GM12878 (cell line): Measurements from ENCODE around the gene HOXC12. TPM values are rescaled to one million over a fixed set of nuclear protein-coding genes. Genes with fewer than 3 reads are reported as not detected.
A peak's percentile ranks its signal among the peaks of the same experiment; 100 is the strongest.

Source experiments
- CREB1 ChIP-seq: IDR thresholded peaks from 2 replicates; pipeline ENCODE4 v1.6.1; 2012; ENCODE audit warnings: low read depth, mild to moderate bottlenecking, inconsistent platforms
- EED ChIP-seq: sonication (generic); IDR thresholded peaks from 2 replicates; pipeline ENCODE4 v1.6.1; 2016; ENCODE audit warnings: antibody characterized with exemption, low read depth
- EZH2 ChIP-seq: IDR thresholded peaks from 2 replicates; pipeline ENCODE4 v1.6.1; 2012; ENCODE audit warnings: low read depth, mild to moderate bottlenecking, control low read depth, inconsistent platforms, low read length, borderline replicate concordance; ENCODE audit not compliant: control insufficient read depth
- MTA2 ChIP-seq: fragments of 450-650 bp; IDR thresholded peaks from 2 replicates; pipeline ENCODE4 v1.6.1; 2016; ENCODE audit warnings: low read depth, mild to moderate bottlenecking, moderate library complexity
- NR2C2 ChIP-seq: IDR thresholded peaks from 2 replicates; pipeline ENCODE4 v1.6.1; 2011; ENCODE audit warnings: borderline replicate concordance, low read depth; ENCODE audit not compliant: control insufficient read depth, insufficient read length
- RELA ChIP-seq: fragments of 450-650 bp; IDR thresholded peaks from 2 replicates; pipeline ENCODE4 v1.8.0; 2014; ENCODE audit warnings: borderline replicate concordance; ENCODE audit not compliant: partially characterized antibody
- RUNX3 ChIP-seq: IDR thresholded peaks from 2 replicates; pipeline ENCODE4 v1.6.1; 2012; ENCODE audit warnings: low read length, inconsistent platforms
- SUZ12 ChIP-seq: fragments of 200-600 bp; sonication (generic); IDR thresholded peaks from one replicate; pipeline ENCODE4 v1.6.1; 2018; ENCODE audit warnings: antibody characterized with exemption, mild to moderate bottlenecking; ENCODE audit not compliant: unreplicated experiment
- ZNF217 ChIP-seq: fragments of 450-650 bp; IDR thresholded peaks from 2 replicates; pipeline ENCODE4 v1.6.1; 2017; ENCODE audit warnings: antibody characterized with exemption, mild to moderate bottlenecking
- ZNF24 ChIP-seq: fragments of 450-650 bp; IDR thresholded peaks from 2 replicates; pipeline ENCODE4 v1.6.1; 2017; ENCODE audit warnings: antibody characterized with exemption, mild to moderate bottlenecking
- ZNF384 ChIP-seq: IDR thresholded peaks from 2 replicates; pipeline ENCODE4 v1.6.1; 2012; ENCODE audit warnings: low read depth, mild to moderate bottlenecking, low read length, improper control_type of control experiment, borderline replicate concordance
- ZSCAN29 ChIP-seq: fragments of 450-650 bp; IDR thresholded peaks from 2 replicates; pipeline ENCODE4 v1.6.1; 2017; ENCODE audit warnings: mild to moderate bottlenecking, moderate library complexity
- polyA plus RNA-seq, 11 experiments: library from polyadenylated mRNA; depleted of rRNA in 4 of 11; unstranded in 6 of 11; stranded (reverse) in 5 of 11; fragments of >200 nt; fragmentation: Nextera tagmentation in 4 of 11; fragmentation: Illumina TruSeq in 1 of 11; extraction: Ambion mirVana in 4 of 11; extraction: Trizol in 1 of 11; gene quantifications; 1 replicate in 1 of 11; 2 replicates in 10 of 11; pipeline versions ENCODE4 v1.2.1 to v1.2.3, GENCODE V29; 2011 to 2016; ENCODE audit warnings: inconsistent platforms in 2 of 11, missing spikeins in 2 of 11, low read depth in 1 of 11
- total RNA-seq, 4 experiments: library from RNA; depleted of rRNA in 3 of 4; stranded (reverse); fragments of >200 nt in 3 of 4; fragmentation: Illumina TruSeq in 1 of 4; extraction: Trizol in 1 of 4; gene quantifications; 2 replicates each; pipeline versions ENCODE4 v1.2.1 to v1.2.3, GENCODE V29; 2013 to 2021
- TF ChIP-seq, protein P1 (sequence below): fragments of 450-650 bp; IDR thresholded peaks from 2 replicates; pipeline ENCODE4 v1.6.1; 2016; ENCODE audit warnings: mild to moderate bottlenecking, moderate library complexity, borderline replicate concordance
- TF ChIP-seq, protein P2 (sequence below): fragments of 450-650 bp; IDR thresholded peaks from 2 replicates; pipeline ENCODE4 v1.6.1; 2017; ENCODE audit warnings: mild to moderate bottlenecking, moderate library complexity
- TF ChIP-seq, protein P3 (sequence below): fragments of 450-650 bp; IDR thresholded peaks from 2 replicates; pipeline ENCODE4 v1.6.1; 2017; ENCODE audit warnings: mild to moderate bottlenecking, moderate library complexity

HOXC12 gene
- total and polyA plus RNA-seq, 10 of the 15 experiments (the other 5 are each of a cell fraction or from before 2014, with no cell fraction given), result not detected

DNA sequence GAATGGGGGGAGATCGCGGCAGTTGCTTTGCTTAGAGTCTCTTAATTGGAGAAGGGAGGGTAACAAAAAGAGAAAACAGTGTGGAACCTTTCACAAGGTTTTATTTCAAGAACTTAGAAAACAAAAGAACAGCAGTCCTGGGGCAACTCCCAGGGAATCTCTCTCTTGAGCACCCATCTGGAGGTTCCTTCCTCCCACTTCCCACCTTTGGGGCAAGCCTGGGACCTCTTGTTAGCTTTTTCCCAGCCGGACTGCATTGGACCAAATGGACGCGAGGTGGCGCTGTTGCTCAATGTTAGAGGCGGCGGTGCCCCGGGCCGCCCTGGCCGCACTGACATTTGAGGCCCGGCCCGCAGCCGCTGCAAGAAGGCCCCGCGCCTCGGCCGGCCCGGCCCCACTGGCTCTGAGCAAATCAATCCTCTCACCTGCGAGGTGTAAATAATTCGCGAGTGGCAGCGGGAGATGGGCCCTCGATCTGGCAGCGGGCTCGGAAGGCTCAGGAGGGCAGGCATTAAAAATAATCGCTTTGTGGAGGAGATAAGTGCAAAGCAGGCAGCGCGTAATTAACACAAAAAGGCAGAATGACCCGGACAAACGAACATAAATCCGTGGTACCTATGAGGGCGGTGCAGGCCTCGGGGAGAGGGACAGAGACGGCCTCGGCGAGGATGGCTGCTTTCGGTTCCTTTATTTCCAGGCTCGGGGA is 51.3 kb downstream of the HOXC12 start (continued):
- TF ChIP-seq ZNF384 (no peak; the same call in 1 of the 2 replicates), RELA (no peak), MTA2 (no peak; the same call in 1 of the 2 replicates), CREB1 (0 out of 2 replicates have a peak, but pooled peaks have one; percentile 14), ZNF24 (no peak), SUZ12 (no peak), NR2C2 (no peak), RUNX3 (no peak), ZSCAN29 (no peak), ZNF217 (no peak), EZH2 (0 out of 2 replicates have a peak, but pooled peaks have one; percentile 64), EED (no peak)
- TF ChIP-seq, protein P1, sequence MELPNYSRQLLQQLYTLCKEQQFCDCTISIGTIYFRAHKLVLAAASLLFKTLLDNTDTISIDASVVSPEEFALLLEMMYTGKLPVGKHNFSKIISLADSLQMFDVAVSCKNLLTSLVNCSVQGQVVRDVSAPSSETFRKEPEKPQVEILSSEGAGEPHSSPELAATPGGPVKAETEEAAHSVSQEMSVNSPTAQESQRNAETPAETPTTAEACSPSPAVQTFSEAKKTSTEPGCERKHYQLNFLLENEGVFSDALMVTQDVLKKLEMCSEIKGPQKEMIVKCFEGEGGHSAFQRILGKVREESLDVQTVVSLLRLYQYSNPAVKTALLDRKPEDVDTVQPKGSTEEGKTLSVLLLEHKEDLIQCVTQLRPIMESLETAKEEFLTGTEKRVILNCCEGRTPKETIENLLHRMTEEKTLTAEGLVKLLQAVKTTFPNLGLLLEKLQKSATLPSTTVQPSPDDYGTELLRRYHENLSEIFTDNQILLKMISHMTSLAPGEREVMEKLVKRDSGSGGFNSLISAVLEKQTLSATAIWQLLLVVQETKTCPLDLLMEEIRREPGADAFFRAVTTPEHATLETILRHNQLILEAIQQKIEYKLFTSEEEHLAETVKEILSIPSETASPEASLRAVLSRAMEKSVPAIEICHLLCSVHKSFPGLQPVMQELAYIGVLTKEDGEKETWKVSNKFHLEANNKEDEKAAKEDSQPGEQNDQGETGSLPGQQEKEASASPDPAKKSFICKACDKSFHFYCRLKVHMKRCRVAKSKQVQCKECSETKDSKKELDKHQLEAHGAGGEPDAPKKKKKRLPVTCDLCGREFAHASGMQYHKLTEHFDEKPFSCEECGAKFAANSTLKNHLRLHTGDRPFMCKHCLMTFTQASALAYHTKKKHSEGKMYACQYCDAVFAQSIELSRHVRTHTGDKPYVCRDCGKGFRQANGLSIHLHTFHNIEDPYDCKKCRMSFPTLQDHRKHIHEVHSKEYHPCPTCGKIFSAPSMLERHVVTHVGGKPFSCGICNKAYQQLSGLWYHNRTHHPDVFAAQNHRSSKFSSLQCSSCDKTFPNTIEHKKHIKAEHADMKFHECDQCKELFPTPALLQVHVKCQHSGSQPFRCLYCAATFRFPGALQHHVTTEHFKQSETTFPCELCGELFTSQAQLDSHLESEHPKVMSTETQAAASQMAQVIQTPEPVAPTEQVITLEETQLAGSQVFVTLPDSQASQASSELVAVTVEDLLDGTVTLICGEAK, result no peak; the same call in 1 of the 2 replicates
- TF ChIP-seq, protein P2, sequence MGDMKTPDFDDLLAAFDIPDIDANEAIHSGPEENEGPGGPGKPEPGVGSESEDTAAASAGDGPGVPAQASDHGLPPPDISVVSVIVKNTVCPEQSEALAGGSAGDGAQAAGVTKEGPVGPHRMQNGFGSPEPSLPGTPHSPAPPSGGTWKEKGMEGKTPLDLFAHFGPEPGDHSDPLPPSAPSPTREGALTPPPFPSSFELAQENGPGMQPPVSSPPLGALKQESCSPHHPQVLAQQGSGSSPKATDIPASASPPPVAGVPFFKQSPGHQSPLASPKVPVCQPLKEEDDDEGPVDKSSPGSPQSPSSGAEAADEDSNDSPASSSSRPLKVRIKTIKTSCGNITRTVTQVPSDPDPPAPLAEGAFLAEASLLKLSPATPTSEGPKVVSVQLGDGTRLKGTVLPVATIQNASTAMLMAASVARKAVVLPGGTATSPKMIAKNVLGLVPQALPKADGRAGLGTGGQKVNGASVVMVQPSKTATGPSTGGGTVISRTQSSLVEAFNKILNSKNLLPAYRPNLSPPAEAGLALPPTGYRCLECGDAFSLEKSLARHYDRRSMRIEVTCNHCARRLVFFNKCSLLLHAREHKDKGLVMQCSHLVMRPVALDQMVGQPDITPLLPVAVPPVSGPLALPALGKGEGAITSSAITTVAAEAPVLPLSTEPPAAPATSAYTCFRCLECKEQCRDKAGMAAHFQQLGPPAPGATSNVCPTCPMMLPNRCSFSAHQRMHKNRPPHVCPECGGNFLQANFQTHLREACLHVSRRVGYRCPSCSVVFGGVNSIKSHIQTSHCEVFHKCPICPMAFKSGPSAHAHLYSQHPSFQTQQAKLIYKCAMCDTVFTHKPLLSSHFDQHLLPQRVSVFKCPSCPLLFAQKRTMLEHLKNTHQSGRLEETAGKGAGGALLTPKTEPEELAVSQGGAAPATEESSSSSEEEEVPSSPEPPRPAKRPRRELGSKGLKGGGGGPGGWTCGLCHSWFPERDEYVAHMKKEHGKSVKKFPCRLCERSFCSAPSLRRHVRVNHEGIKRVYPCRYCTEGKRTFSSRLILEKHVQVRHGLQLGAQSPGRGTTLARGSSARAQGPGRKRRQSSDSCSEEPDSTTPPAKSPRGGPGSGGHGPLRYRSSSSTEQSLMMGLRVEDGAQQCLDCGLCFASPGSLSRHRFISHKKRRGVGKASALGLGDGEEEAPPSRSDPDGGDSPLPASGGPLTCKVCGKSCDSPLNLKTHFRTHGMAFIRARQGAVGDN, result no peak
- TF ChIP-seq, protein P3, sequence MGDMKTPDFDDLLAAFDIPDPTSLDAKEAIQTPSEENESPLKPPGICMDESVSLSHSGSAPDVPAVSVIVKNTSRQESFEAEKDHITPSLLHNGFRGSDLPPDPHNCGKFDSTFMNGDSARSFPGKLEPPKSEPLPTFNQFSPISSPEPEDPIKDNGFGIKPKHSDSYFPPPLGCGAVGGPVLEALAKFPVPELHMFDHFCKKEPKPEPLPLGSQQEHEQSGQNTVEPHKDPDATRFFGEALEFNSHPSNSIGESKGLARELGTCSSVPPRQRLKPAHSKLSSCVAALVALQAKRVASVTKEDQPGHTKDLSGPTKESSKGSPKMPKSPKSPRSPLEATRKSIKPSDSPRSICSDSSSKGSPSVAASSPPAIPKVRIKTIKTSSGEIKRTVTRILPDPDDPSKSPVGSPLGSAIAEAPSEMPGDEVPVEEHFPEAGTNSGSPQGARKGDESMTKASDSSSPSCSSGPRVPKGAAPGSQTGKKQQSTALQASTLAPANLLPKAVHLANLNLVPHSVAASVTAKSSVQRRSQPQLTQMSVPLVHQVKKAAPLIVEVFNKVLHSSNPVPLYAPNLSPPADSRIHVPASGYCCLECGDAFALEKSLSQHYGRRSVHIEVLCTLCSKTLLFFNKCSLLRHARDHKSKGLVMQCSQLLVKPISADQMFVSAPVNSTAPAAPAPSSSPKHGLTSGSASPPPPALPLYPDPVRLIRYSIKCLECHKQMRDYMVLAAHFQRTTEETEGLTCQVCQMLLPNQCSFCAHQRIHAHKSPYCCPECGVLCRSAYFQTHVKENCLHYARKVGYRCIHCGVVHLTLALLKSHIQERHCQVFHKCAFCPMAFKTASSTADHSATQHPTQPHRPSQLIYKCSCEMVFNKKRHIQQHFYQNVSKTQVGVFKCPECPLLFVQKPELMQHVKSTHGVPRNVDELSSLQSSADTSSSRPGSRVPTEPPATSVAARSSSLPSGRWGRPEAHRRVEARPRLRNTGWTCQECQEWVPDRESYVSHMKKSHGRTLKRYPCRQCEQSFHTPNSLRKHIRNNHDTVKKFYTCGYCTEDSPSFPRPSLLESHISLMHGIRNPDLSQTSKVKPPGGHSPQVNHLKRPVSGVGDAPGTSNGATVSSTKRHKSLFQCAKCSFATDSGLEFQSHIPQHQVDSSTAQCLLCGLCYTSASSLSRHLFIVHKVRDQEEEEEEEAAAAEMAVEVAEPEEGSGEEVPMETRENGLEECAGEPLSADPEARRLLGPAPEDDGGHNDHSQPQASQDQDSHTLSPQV, result no peak
